Prostate gland (tissue), 2 donors: ENCODE measurements around the gene PEAK1.

Source experiments
- CTCF ChIP-seq, 4 experiments: fragments of 200-600 bp in 2 of 4; fragments of 450-650 bp in 2 of 4; sonication (generic) in 2 of 4; IDR thresholded peaks; 1 replicate in 3 of 4; 2 replicates in 1 of 4; pipeline ENCODE4 v1.5.1; 2016 to 2019; ENCODE audit warnings: antibody characterized with exemption in 4 of 4, mild to moderate bottlenecking in 2 of 4, moderate library complexity in 2 of 4
- POLR2A ChIP-seq: fragments of 450-650 bp; IDR thresholded peaks from one replicate; pipeline ENCODE4 v1.6.1; 2016; ENCODE audit warnings: antibody characterized with exemption, mild to moderate bottlenecking
- POLR2AphosphoS5 ChIP-seq: sonication (generic); formaldehyde crosslinking; IDR thresholded peaks from one replicate; pipeline ENCODE4 v1.6.1; 2017; ENCODE audit warnings: antibody characterized with exemption

DNA sequence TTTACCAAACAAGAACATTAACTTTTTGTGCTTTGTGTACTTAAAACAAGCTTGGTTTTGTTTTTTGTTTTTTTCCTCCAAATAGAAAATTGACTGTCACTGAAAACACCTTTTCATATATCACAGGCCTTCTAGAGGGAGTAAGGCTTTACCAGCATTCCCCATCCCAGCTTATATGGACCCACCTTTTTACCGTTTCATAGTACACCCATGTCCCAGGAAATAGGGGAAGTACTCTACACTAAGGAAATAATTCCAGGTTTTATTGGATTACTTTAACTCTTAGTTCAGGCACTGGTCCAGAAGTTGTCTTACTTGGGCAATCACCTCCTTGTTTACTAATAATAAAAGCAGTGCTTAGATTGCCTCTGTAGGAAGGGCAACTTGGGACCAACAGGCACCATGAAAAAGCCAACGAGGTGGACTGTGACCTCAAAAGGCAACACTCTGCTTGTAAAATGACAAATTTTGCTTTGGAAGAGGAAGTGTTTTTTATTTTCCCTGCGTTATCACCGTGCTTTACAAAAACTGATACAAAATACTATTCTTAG is 27.0 kb upstream of the PEAK1 start:
- no peak for TF ChIP-seq POLR2A
- TF ChIP-seq CTCF (IDR thresholded peaks at IDR 0.05) = no peak
- peak; percentile 46 for TF ChIP-seq POLR2AphosphoS5
